Measurements from ENCODE around the gene RAB24.

DNA sequence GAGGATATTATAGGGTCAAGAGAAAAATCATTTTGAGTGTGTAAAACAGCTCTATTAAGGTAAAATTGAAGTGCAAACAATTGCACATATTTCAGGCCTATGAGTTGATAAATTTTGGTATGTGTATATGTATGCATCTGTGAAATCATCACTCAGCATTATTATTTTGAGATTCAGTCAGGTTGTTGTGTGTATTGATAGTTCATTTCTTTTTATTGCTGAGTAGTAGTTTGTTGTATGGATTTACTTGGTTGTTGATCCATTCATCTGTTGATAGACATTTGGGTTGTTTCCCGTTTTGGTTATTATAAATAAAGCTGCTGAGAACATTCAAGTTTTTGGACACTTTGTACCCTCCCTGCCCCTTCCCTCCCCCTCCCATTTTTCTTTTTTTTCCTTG, 50.3 kb downstream of the RAB24 start:
- TF ChIP-seq EP300 (IDR thresholded peaks at IDR 0.05) (no peak), JUNB (IDR thresholded peaks at IDR 0.05) (no peak), NPAS2 (CRISPR knock-in tag; IDR thresholded peaks at IDR 0.05; ENCODE audit: borderline replicate concordance) (no peak), MAFK (IDR thresholded peaks at IDR 0.05; ENCODE audit: partially characterized antibody) (peak; percentile 54), KDM1A (IDR thresholded peaks at IDR 0.05; ENCODE audit: low read depth) (no peak), RCOR1 (IDR thresholded peaks at IDR 0.05; ENCODE audit: low read depth, low read length) (no peak)
- TF ChIP-seq, protein P1, sequence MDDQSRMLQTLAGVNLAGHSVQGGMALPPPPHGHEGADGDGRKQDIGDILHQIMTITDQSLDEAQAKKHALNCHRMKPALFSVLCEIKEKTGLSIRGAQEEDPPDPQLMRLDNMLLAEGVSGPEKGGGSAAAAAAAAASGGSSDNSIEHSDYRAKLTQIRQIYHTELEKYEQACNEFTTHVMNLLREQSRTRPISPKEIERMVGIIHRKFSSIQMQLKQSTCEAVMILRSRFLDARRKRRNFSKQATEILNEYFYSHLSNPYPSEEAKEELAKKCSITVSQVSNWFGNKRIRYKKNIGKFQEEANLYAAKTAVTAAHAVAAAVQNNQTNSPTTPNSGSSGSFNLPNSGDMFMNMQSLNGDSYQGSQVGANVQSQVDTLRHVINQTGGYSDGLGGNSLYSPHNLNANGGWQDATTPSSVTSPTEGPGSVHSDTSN (IDR thresholded peaks at IDR 0.05) = no peak
- TF ChIP-seq, protein P2, sequence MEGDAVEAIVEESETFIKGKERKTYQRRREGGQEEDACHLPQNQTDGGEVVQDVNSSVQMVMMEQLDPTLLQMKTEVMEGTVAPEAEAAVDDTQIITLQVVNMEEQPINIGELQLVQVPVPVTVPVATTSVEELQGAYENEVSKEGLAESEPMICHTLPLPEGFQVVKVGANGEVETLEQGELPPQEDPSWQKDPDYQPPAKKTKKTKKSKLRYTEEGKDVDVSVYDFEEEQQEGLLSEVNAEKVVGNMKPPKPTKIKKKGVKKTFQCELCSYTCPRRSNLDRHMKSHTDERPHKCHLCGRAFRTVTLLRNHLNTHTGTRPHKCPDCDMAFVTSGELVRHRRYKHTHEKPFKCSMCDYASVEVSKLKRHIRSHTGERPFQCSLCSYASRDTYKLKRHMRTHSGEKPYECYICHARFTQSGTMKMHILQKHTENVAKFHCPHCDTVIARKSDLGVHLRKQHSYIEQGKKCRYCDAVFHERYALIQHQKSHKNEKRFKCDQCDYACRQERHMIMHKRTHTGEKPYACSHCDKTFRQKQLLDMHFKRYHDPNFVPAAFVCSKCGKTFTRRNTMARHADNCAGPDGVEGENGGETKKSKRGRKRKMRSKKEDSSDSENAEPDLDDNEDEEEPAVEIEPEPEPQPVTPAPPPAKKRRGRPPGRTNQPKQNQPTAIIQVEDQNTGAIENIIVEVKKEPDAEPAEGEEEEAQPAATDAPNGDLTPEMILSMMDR (IDR thresholded peaks at IDR 0.05) = no peak
